Natural killer cell (primary cell): ENCODE measurements around the gene CD46. TPM values are rescaled to one million over a fixed set of nuclear protein-coding genes. Genes with fewer than 3 reads are reported as not detected.
"Not testable (repeated sequence)": the region's sequence is repeated elsewhere in the genome, so short reads cannot be mapped to it uniquely, and the experiment has no call there.

Experiments used
- ATAC-seq, 3 donors: fragments of 150-1000 bp in 2 of 3; fragments of 200-7000 bp in 1 of 3; cut with Tn5 transposase; 1 replicate in 1 of 3; 2 replicates in 2 of 3; pipeline ENCODE4 v1.10.0; 2021; ENCODE audit warnings: mild to moderate bottlenecking in 2 of 3, moderate library complexity in 2 of 3
- DNase-seq, 2 donors: peaks; one replicate each; pipeline versions ENCODE4 v3.0.0 to v3.0.0-alpha.2; 2013 to 2021; ENCODE audit warnings: mixed read lengths in 1 of 2
- H3K27ac ChIP-seq: one replicate; pipeline ENCODE4 v1.5.1; 2013; ENCODE audit warnings: mild to moderate bottlenecking, low read length
- H3K27me3 ChIP-seq: one replicate; pipeline ENCODE4 v1.6.1; 2013; ENCODE audit warnings: low read length; ENCODE audit not compliant: control insufficient read depth, insufficient read depth
- H3K36me3 ChIP-seq: one replicate; pipeline ENCODE4 v1.6.1; 2013; ENCODE audit warnings: low read length; ENCODE audit not compliant: control insufficient read depth, insufficient read depth
- H3K4me1 ChIP-seq: one replicate; pipeline ENCODE4 v1.6.1; 2013; ENCODE audit warnings: low read length; ENCODE audit not compliant: control insufficient read depth, insufficient read depth
- H3K4me3 ChIP-seq: one replicate; pipeline ENCODE4 v1.5.1; 2013; ENCODE audit warnings: low read length
- H3K9me3 ChIP-seq: one replicate; pipeline ENCODE4 v1.6.1; 2013; ENCODE audit warnings: low read length; ENCODE audit not compliant: control insufficient read depth, insufficient read depth
- H3K27ac Mint-ChIP-seq, 2 donors: one replicate each; pipeline ENCODE4 v1.8.0; 2022; ENCODE audit warnings: mild to moderate bottlenecking in 2 of 2, mixed read lengths in 2 of 2, moderate library complexity in 1 of 2
- H3K27me3 Mint-ChIP-seq, 2 donors: one replicate each; pipeline ENCODE4 v1.8.0; 2022; ENCODE audit warnings: low read depth in 2 of 2, mixed read lengths in 2 of 2
- H3K36me3 Mint-ChIP-seq: one replicate; pipeline ENCODE4 v1.8.0; 2022; ENCODE audit warnings: mixed read lengths
- H3K4me1 Mint-ChIP-seq, 2 donors: one replicate each; pipeline ENCODE4 v1.8.0; 2022; ENCODE audit warnings: mixed read lengths in 2 of 2
- H3K4me3 Mint-ChIP-seq: one replicate; pipeline ENCODE4 v1.8.0; 2022; ENCODE audit warnings: mild to moderate bottlenecking, moderate library complexity, mixed read lengths
- H3K9me3 Mint-ChIP-seq, 2 donors: one replicate each; pipeline ENCODE4 v1.8.0; 2022; ENCODE audit warnings: mixed read lengths in 2 of 2
- WGBS: methylation state at CpG from one replicate; pipeline ENCODE4 v1.1.7; 2013; ENCODE audit warnings: missing lambda C conversion rate; ENCODE audit not compliant: insufficient coverage; 5-methylcytosine and 5-hydroxymethylcytosine counted together
- intact Hi-C: fragments of 100-400 bp; cut with micrococcal nuclease; formaldehyde crosslinking; loops from one replicate; pipeline ENCODE4 v1.14.2; 2022
- total RNA-seq, 4 donors: library from RNA; stranded (reverse); fragments of 120-200 nt in 1 of 4; gene quantifications; one replicate each; pipeline versions ENCODE4 v1.2.3 to v1.2.4, GENCODE V29; 2013 to 2022
- TF ChIP-seq, protein P1 (sequence below): fragments of 200-600 bp; IDR thresholded peaks from one replicate; pipeline ENCODE4 v1.8.0; 2022; ENCODE audit warnings: antibody characterized with exemption

The CD46 gene
- total RNA-seq = 100 to 1,000 TPM; 110 to 126 (median 124) TPM
- total RNA-seq (2013) = 122 TPM

DNA sequence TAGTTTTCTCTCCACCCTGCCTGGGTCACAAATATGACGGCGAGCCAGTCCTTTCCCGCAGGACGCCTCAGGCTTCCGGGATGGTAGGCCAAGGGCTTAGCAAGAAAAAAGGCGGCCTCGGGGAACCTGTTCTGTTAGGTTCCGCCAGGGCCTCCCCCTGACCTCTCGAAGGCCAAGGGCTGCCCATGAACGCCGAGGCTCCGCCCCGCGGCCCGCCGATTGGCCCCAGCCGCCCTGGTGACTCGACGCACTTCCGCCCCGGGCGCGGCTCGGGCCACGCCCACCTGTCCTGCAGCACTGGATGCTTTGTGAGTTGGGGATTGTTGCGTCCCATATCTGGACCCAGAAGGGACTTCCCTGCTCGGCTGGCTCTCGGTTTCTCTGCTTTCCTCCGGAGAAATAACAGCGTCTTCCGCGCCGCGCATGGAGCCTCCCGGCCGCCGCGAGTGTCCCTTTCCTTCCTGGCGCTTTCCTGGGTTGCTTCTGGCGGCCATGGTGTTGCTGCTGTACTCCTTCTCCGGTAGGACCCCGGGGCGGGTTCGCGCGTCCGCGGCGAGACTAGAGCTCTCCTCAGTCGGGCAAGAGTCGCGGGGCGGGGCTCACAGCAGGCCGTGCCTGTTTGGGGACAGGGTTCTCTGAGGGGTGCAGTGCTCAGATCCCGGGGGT is at the start of gene CD46:
CD46 (plus strand) TSS at position 265 of the 666 bp plus-strand sequence; CDS start at position 424, 159 bp downstream.
- no peaks in the 10 kb centered on the region for H3K9me3 ChIP-seq
- WGBS = under 1% methylated on average over 55 of the region's 55 CpGs
- DNase-seq (peak; percentile 93 to 96), ATAC-seq (peak; percentile 97 to 100 (median 98))
- no peaks in the 10 kb centered on the region for H3K36me3 Mint-ChIP-seq
- no peaks in the 10 kb centered on the region for H3K36me3 ChIP-seq
- H3K4me1 ChIP-seq = peaks cover 17% of the 10 kb centered on the region
- H3K4me3 ChIP-seq = peak within 1 kb of the TSS; percentile 88
- H3K27me3 ChIP-seq = no peaks in the 10 kb centered on the region
- H3K4me1 Mint-ChIP-seq = peaks cover 49 to 56% of the 10 kb centered on the region in 2 donors
- H3K27ac ChIP-seq = peak within 1 kb of the TSS; percentile 91
- no peaks in the 10 kb centered on the region for H3K27me3 Mint-ChIP-seq
- intact Hi-C loops = loop anchor here (2.0 kb wide), 1 partner anchor 73 kb away; no protein-coding TSS in a partner anchor
- no peaks in the 10 kb centered on the region for H3K9me3 Mint-ChIP-seq
- TF ChIP-seq, protein P1, sequence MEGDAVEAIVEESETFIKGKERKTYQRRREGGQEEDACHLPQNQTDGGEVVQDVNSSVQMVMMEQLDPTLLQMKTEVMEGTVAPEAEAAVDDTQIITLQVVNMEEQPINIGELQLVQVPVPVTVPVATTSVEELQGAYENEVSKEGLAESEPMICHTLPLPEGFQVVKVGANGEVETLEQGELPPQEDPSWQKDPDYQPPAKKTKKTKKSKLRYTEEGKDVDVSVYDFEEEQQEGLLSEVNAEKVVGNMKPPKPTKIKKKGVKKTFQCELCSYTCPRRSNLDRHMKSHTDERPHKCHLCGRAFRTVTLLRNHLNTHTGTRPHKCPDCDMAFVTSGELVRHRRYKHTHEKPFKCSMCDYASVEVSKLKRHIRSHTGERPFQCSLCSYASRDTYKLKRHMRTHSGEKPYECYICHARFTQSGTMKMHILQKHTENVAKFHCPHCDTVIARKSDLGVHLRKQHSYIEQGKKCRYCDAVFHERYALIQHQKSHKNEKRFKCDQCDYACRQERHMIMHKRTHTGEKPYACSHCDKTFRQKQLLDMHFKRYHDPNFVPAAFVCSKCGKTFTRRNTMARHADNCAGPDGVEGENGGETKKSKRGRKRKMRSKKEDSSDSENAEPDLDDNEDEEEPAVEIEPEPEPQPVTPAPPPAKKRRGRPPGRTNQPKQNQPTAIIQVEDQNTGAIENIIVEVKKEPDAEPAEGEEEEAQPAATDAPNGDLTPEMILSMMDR = no peak
- H3K27ac Mint-ChIP-seq = peak within 1 kb of the TSS; percentile 95 to 97
- H3K4me3 Mint-ChIP-seq = peak within 1 kb of the TSS; percentile 99

DNA sequence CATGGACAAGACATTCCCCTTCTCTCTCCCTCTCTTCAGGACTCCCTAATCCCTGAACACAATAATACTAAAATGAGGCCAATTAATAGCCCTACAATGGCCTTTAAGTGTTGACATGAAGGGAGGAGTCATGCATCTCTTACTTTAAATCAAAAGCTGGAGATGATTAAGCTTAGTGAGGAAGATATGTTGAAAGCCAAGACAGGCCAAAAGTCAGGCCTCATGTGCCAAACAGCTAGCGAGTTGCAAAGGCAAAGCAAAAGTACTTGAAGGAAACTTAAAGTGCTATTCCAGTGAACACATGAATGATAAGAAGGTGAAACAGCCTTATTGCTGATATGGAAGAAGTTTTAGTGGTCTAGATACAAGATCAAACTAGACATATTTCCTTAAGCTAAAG is 49.5 kb upstream of the CD46 start:
- TF ChIP-seq, protein P1 = no peak
- Histone ChIP-seq H3K9me3 (no peaks in the 10 kb centered on the region), H3K27me3 (no peaks in the 10 kb centered on the region), H3K4me3 (no peak overlapping the region), H3K4me1 (no peaks in the 10 kb centered on the region), H3K27ac (no peak overlapping the region), H3K36me3 (no peaks in the 10 kb centered on the region)
- Mint-ChIP-seq H3K4me1 (no peaks in the 10 kb centered on the region), H3K36me3 (no peaks in the 10 kb centered on the region), H3K4me3 (no peak overlapping the region), H3K9me3 (no peaks in the 10 kb centered on the region), H3K27ac (no peak overlapping the region), H3K27me3 (peaks cover 22 to 24% of the 10 kb centered on the region in 2 donors)
- 89% methylated on average over 1 of the region's 1 CpG for WGBS
- intact Hi-C loops = no loop called here
- no peak for DNase-seq
- ATAC-seq = no peak

DNA sequence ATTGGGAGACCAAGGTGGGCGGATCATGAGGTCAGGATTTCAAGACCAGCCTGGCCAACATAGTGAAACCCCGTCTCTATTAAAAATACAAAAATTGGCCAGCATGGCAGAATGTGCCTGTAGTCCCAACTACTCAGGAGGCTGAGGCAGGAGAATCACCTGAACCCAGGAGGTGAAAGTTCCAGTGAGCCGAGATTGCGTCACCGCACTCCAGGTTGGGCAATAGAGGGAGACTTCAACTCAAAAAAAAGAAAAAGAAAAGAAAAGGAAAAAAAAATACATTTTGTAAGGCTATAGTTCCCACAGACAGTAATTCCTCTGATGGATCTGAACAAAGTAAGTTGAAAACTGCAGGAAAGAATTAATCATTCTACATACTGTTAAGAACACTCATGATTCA is 48.1 kb upstream of the CD46 start:
- intact Hi-C loops = no loop called here
- no peaks in the 10 kb centered on the region for H3K9me3 Mint-ChIP-seq
- DNase-seq (no peak), ATAC-seq (no peak)
- H3K27ac ChIP-seq = no peak overlapping the region
- no peaks in the 10 kb centered on the region for H3K4me1 Mint-ChIP-seq
- no peaks in the 10 kb centered on the region for H3K9me3 ChIP-seq
- H3K4me3 ChIP-seq = no peak overlapping the region
- H3K36me3 ChIP-seq = no peaks in the 10 kb centered on the region
- H3K4me3 Mint-ChIP-seq = no peak overlapping the region
- no peak overlapping the region for H3K27ac Mint-ChIP-seq
- no peaks in the 10 kb centered on the region for H3K36me3 Mint-ChIP-seq
- TF ChIP-seq, protein P1 = no peak
- H3K27me3 Mint-ChIP-seq = peaks cover 21 to 24% of the 10 kb centered on the region in 2 donors
- no peaks in the 10 kb centered on the region for H3K4me1 ChIP-seq
- no peaks in the 10 kb centered on the region for H3K27me3 ChIP-seq
- WGBS = 91% methylated on average over 5 of the region's 5 CpGs

DNA sequence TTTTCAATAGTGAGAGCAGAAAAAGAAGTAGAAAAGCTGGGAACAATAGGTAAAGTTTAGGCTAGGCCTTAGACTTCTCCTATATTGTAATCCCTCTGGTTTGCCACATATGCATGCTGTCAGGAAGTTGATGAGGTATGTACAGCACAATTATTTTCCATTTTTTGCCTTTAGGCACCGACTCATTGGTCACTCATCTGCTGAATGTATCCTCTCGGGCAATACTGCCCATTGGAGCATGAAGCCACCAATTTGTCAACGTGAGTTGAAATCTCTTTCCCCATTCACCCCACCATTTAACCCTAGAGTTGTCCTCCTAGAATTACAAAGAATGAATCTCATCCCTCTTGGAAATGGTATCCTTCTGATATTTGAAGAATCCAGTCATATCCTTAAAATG is 43.9 kb upstream of the CD46 start:
- H3K27me3 ChIP-seq, H3K27ac Mint-ChIP-seq, H3K4me1 ChIP-seq, ATAC-seq, H3K27ac ChIP-seq, H3K4me1 Mint-ChIP-seq, H3K9me3 Mint-ChIP-seq, intact Hi-C loops, DNase-seq, H3K4me3 Mint-ChIP-seq, H3K36me3 Mint-ChIP-seq, H3K36me3 ChIP-seq, H3K4me3 ChIP-seq, H3K9me3 ChIP-seq: not testable (repeated sequence)
- 82% methylated on average over 3 of the region's 3 CpGs for WGBS
- peaks cover 21 to 24% of the 10 kb centered on the region in 2 donors for H3K27me3 Mint-ChIP-seq
